Measurements from ENCODE around the gene SGCD.

DNA sequence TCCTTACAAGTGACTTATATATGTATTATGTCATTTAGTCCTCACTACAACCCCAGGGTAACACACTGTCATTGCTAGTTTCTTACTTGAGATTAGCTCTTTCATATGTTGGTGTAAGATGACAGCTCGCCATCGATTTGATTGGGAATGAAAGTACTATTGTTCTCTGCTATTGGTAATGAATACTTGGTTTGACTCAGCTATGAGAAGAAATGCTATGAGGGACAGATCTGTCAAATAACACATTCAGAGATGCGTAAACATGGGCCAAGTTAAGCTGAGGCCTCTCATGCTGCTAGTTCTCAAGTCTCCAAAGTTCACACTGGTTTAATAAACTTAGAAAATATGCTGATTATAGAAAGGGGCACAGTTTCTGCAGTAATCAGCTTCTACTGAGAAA lies 142.7 kb downstream of the SGCD start:
- no peak for TF ChIP-seq ARNTL (CRISPR knock-in tag; IDR thresholded peaks at IDR 0.05; ENCODE audit: borderline replicate concordance, low read depth)
- TF ChIP-seq RARB (CRISPR knock-in tag; IDR thresholded peaks at IDR 0.05): no peak
- no peak for TF ChIP-seq ZFP30 (CRISPR knock-in tag; IDR thresholded peaks at IDR 0.05)
- TF ChIP-seq, protein P1, sequence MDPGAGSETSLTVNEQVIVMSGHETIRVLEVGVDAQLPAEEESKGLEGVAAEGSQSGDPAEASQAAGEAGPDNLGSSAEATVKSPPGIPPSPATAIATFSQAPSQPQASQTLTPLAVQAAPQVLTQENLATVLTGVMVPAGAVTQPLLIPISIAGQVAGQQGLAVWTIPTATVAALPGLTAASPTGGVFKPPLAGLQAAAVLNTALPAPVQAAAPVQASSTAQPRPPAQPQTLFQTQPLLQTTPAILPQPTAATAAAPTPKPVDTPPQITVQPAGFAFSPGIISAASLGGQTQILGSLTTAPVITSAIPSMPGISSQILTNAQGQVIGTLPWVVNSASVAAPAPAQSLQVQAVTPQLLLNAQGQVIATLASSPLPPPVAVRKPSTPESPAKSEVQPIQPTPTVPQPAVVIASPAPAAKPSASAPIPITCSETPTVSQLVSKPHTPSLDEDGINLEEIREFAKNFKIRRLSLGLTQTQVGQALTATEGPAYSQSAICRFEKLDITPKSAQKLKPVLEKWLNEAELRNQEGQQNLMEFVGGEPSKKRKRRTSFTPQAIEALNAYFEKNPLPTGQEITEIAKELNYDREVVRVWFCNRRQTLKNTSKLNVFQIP (CRISPR knock-in tag; IDR thresholded peaks at IDR 0.05; ENCODE audit: borderline replicate concordance, low read depth): no peak
- TF ChIP-seq, protein P2, sequence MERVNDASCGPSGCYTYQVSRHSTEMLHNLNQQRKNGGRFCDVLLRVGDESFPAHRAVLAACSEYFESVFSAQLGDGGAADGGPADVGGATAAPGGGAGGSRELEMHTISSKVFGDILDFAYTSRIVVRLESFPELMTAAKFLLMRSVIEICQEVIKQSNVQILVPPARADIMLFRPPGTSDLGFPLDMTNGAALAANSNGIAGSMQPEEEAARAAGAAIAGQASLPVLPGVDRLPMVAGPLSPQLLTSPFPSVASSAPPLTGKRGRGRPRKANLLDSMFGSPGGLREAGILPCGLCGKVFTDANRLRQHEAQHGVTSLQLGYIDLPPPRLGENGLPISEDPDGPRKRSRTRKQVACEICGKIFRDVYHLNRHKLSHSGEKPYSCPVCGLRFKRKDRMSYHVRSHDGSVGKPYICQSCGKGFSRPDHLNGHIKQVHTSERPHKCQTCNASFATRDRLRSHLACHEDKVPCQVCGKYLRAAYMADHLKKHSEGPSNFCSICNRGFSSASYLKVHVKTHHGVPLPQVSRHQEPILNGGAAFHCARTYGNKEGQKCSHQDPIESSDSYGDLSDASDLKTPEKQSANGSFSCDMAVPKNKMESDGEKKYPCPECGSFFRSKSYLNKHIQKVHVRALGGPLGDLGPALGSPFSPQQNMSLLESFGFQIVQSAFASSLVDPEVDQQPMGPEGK (CRISPR knock-in tag; IDR thresholded peaks at IDR 0.05; ENCODE audit: borderline replicate concordance): no peak
- no peak for TF ChIP-seq ESRRG (CRISPR knock-in tag; IDR thresholded peaks at IDR 0.05)
